IPS-NIHi7 (cell line): Measurements from ENCODE around the gene SLCO6A1.
"Not testable (repeated sequence)": the region's sequence is repeated elsewhere in the genome, so short reads cannot be mapped to it uniquely, and the experiment has no call there.

Experiments
- DNase-seq: peaks from one replicate; pipeline ENCODE4 v3.0.0; 2012; ENCODE audit warnings: mixed read lengths; ENCODE audit errors: extremely low spot score

Gene SLCO6A1, protein sequence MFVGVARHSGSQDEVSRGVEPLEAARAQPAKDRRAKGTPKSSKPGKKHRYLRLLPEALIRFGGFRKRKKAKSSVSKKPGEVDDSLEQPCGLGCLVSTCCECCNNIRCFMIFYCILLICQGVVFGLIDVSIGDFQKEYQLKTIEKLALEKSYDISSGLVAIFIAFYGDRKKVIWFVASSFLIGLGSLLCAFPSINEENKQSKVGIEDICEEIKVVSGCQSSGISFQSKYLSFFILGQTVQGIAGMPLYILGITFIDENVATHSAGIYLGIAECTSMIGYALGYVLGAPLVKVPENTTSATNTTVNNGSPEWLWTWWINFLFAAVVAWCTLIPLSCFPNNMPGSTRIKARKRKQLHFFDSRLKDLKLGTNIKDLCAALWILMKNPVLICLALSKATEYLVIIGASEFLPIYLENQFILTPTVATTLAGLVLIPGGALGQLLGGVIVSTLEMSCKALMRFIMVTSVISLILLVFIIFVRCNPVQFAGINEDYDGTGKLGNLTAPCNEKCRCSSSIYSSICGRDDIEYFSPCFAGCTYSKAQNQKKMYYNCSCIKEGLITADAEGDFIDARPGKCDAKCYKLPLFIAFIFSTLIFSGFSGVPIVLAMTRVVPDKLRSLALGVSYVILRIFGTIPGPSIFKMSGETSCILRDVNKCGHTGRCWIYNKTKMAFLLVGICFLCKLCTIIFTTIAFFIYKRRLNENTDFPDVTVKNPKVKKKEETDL

GRCh38 chr5:102498271-102499034 lies at the start of gene SLCO6A1:
Gene SLCO6A1 (minus strand): TSS chr5:102499001. CDS start chr5:102498844, 157 bp downstream.
- peak; percentile 20 for DNase-seq

DNA sequence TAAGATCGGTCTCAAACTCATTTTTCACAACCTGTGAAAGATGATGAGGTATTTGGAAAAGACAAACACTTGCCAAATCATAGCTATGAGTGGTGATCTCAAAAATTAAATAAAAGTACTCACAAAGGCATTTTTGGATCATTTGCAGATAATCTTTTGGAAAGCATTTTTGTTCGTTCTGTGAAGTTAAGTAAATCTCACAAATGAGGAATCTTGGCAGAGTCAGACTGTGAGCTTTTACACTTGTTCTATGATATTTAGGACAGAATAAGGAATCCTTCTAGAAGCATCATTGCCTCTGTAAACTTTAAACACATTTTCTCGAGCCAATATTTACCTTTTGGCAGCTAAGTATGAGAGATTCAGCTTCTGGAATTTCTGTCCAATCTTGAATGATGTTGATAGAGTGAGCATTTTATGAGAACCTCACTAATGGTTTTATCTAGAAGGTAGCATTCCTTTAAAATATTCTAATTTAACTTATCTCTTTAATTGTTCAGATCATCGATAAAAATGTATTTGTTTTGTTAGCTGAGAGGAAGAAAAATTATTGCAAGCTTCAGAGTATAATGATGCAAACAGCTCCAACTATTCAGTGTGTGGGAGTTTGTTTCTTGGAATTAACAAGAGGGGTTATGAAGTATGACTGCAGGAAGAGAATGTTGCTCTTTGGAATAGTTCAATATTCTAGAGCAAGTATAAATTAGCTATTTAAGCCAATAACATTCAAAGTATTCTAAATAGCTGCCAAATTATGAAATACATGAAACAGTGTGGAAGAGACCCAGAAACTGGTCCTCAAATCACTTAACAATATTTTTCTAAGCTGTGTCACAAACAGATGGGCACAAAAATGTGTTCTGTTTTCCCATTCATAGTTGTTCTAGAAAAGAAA lies 48.6 kb upstream of the SLCO6A1 start:
- DNase-seq = no peak

DNA sequence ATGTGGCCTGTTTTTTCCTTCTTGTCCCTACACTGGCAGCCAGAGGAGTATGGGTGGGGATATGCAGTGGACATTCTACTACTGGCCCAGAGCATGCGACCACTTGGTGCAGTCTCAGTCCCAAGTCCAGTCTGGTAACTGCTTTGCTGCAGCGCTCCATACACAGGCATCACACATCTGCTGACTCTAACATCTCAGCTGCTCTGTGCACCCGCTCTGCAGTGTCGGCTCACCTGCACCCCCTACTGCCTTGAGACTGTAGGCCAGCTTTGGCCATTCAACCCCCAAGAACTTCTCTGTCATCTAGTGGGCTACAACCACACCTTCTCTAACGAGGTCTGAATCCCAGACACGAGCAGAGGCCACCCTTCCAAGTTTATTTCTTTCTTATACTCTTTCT lies 46.4 kb upstream of the SLCO6A1 start:
- peak; percentile 76 for DNase-seq

GRCh38 chr5:102542057-102542456 lies 43.3 kb upstream of the SLCO6A1 start:
- DNase-seq = no peak

DNA sequence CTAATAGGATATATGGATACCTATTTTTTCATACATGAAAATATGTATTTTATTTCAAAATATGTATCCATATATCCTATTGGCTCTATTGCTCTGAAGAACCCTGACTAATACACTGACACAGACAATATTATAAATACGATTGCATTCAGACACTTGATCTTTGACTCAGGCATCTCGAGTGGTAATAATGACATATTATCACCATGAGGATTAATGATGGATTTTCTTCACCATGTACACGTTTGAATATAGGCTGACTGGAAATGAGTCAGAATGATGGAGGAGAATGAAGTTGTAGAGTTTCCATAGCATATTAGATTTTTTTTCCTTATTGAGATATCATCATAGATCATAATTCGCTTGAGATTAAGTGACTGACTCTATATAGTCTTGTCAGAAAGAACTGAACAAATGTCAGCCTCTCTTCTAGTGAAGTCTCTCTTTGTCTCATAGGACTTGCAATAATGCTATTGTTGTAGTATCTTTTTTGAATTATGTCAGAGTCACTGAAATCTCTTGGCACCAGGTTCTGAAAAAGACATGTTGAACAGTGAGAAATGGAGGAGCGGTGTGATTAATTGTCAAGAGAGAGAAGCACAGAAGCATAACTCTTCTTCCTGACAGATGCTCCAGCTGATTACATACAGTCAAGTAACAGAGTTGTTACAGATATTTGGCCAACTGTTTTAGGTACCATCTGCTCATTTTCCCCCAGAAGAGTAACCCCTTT lies 41.4 kb upstream of the SLCO6A1 start:
- no peak for DNase-seq

GRCh38 chr5:102539562-102539961 lies 40.8 kb upstream of the SLCO6A1 start:
- DNase-seq = no peak

GRCh38 chr5:102537011-102537410 lies 38.2 kb upstream of the SLCO6A1 start:
- DNase-seq = no peak

DNA sequence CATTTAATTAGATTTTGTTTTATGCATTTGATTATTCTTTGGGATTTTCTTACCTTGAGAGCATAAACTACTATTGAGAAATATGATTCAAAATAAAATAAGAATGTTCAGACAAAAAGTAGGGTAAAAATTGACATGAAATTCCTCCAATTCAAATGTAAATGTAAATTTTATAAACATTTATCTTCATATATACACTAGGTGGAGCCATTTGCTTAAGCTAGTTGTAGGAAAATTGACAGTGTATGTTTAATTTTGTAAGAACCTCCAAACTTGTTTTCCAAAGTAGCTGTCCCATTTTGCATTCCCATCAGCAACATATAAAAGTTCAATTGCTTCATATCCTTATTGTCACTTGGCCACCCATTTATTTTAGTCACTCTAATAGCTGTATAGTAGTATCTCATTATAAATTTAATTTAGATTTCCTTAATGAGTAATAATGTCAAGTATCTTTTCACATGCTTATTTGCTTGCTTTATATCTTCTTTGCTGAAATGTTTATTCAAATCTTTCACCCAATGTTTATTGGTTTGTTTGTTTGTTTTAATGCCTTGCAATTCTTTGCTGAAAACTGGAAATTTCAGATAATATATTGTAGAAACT lies 37.6 kb upstream of the SLCO6A1 start:
- no peak for DNase-seq

- no peak for DNase-seq
Measured at GRCh38 chr5:102532123-102532522, 33.3 kb upstream of the SLCO6A1 start.

GRCh38 chr5:102531506-102531905 lies 32.7 kb upstream of the SLCO6A1 start:
- DNase-seq = no peak

GRCh38 chr5:102529447-102529846 lies 30.6 kb upstream of the SLCO6A1 start:
- DNase-seq = no peak

DNA sequence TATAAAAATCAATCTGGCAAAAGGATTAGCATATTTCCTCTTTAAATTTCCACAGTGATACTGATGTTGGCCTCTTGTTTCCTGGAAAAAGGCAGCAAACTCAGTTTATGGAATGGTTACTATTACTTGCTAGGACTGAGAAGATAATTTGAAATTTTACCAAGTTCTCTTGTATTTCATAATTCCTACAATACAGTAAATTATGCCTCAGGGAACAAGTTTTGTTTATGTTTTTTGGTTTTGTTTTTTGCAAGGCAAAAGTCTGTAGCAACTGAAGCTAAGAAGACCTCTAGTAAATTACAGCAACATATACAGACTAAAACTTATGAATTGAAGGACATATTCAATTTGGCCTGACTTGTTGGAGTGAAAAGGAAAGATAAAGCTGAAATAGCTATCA lies 30.2 kb upstream of the SLCO6A1 start:
- no peak for DNase-seq

GRCh38 chr5:102528600-102528999 lies 29.8 kb upstream of the SLCO6A1 start:
- no peak for DNase-seq

GRCh38 chr5:102527547-102527946 lies 28.7 kb upstream of the SLCO6A1 start:
- no peak for DNase-seq

DNA sequence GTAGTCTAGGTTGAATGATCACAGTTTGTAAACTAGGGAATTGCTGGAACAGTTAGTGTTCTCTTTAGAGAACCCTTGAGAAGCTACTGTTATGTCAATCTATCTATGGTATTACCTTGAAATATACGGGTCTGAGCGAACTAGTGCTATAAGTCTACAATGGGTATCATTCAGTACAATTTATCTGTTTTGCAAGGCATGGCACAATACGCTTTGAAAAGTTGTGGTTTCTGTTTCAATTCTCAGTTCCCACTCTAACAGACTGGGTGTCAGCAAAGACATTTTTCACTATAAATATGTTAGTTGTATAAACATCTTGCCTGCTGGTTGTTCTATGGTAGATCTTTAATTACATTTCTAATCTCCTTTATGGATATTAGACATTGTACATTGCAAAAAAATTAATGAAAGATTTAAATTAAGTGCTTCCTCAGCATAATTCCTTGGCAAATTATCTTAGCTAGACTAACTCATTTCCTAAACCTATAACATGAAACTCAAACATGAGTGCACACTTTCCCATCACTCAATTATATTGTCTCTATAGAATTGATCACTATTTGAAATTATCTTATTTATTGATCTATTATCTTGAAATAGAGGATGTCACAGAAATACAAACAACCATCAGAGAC lies 24.9 kb upstream of the SLCO6A1 start:
- DNase-seq = no peak

GRCh38 chr5:102511666-102512065 lies 12.9 kb upstream of the SLCO6A1 start:
- DNase-seq = no peak

DNA sequence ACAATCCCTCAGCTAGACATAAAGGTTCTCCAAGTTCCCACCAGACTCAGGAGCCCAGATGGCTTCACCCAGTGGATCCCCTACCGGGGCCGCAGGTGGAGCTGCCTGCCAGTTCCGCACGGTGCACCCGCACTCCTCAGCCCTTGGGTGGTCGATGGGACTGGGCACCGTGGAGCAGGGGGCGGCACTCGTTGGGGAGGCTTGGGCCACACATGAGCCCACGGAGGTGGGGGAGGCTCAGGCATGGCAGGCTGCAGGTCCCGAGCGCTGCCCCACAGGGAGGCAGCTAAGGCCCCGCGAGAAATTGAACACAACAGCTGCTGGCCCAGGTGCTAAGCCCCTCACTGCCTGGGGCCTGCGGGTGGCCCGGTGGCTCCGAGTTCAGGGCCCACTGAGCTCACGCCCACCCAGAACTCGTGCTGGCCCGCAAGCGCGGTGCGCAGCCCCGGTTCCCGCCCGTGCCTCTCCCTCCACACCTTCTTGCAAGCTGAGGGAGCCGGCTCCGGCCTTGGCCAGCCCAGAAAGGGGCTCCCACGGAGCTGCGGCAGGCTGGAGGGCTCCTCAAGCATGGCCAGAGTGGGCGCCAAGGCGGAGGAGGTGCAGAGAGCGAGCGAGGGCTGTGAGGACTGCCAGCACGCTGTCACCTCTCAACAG lies 7.4 kb downstream of the SLCO6A1 start:
- not testable (repeated sequence) for DNase-seq

DNA sequence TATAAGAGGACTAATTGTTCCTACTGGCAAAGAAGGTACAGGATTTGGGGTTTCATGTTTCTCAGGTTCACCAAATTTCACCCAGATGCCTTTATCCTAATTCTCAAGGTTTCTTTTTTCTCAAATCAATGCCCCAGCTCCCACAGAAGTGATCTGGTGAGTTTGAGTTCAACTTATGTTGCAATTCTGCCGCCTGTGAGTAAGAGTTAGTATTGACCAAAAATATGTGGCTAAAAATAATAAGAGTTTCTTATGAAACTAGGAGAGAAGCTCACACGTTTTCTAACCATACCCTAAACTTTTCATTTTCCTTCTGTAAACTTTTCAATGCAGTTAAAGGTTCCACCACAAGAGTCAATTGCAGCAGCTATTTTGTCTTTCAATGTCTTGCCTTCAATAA lies 15.1 kb downstream of the SLCO6A1 start:
- no peak for DNase-seq

- no peak for DNase-seq
Measured at GRCh38 chr5:102481054-102481715, 17.6 kb downstream of the SLCO6A1 start.
